GM21786 (cell line): ENCODE results near the gene TNF.

Experiments used
- ATAC-seq: cut with Tn5 transposase; IDR thresholded peaks from one replicate; pipeline ENCODE4 v1.9.1; 2021; ENCODE audit not compliant: unreplicated experiment

Gene TNF

GRCh38 chr6:31626952-31627351, 51.6 kb downstream of the TNF start:
- ATAC-seq: no peak

- no peak for ATAC-seq
Observed at GRCh38 chr6:31627690-31628287, 52.4 kb downstream of the TNF start.
